ENCODE results near the gene EIF2S1. TPM values are rescaled to one million over a fixed set of nuclear protein-coding genes. Genes with fewer than 3 reads are reported as not detected.

Gene EIF2S1
- total RNA-seq, 1 experiment from 2014 or later: 192 TPM

Other genes starting within 250 kb of the EIF2S1 start
- not detected for gene GARIN2, start 170.9 kb upstream of the EIF2S1 start, total RNA-seq (2021; ENCODE audit: unreplicated experiment)
- 18.0 TPM for gene PALS1, start 118.9 kb upstream of the EIF2S1 start, total RNA-seq (2021; ENCODE audit: unreplicated experiment)
- 38.5 TPM for gene ATP6V1D, start 524 bp upstream of the EIF2S1 start, total RNA-seq (2021; ENCODE audit: unreplicated experiment)
- gene PLEK2, start 51.8 kb downstream of the EIF2S1 start, total RNA-seq (2021; ENCODE audit: unreplicated experiment): 67.6 TPM
- 0.71 TPM for gene TMEM229B, start 128.4 kb downstream of the EIF2S1 start, total RNA-seq (2021; ENCODE audit: unreplicated experiment)
- 27.6 TPM for gene PLEKHH1, start 173.0 kb downstream of the EIF2S1 start, total RNA-seq (2021; ENCODE audit: unreplicated experiment)
- gene PIGH, start 239.9 kb downstream of the EIF2S1 start, total RNA-seq (2021; ENCODE audit: unreplicated experiment): 20.9 TPM

All from HCT116 (cell line).